GM06990 (cell line): Measurements from ENCODE around the gene TMC5.

ENCODE experiments used
- DNase-seq: peaks from one replicate; pipeline ENCODE4 v3.0.0-alpha.2; 2011; ENCODE audit not compliant: insufficient read length; ENCODE audit errors: extremely low read depth
- H3K27me3 ChIP-seq: replicated peaks from 2 replicates; pipeline ENCODE4 v1.6.0; 2011; ENCODE audit warnings: low read length; ENCODE audit not compliant: control insufficient read depth, insufficient read depth
- H3K36me3 ChIP-seq: 2 replicates; pipeline ENCODE4 v1.5.1; 2011; ENCODE audit warnings: low read length; ENCODE audit not compliant: control insufficient read depth, insufficient read depth
- H3K4me3 ChIP-seq: replicated peaks from 2 replicates; pipeline ENCODE4 v1.5.1; 2011; ENCODE audit warnings: low read depth, mild to moderate bottlenecking, control low read depth, low read length
- TF ChIP-seq, protein P1 (sequence below): IDR thresholded peaks from 2 replicates; pipeline ENCODE4 v1.5.1; 2011; ENCODE audit warnings: low read length, control low read depth, mild to moderate bottlenecking, inconsistent platforms; ENCODE audit not compliant: insufficient read depth, poor library complexity, severe bottlenecking

The TMC5 gene

DNA sequence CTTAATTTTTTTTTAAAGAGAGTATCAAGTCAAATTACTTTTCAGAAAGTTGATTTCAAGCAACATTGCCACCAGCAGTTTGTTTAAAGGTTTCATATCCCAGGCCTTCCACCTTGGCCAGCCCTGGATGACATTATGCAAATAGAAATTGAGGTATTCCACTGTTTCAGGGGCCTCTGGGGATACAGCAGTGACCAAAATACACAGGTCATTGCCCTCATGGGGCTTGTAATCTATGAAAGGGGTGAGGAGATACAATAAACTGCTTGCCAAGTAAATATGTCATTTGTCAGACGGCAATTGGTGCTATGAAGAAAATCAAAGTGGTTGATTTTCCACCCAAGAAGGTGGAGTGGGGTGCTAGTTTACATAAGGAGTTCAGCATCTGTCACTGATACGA is 37.8 kb upstream of the TMC5 start:
- TF ChIP-seq, protein P1, sequence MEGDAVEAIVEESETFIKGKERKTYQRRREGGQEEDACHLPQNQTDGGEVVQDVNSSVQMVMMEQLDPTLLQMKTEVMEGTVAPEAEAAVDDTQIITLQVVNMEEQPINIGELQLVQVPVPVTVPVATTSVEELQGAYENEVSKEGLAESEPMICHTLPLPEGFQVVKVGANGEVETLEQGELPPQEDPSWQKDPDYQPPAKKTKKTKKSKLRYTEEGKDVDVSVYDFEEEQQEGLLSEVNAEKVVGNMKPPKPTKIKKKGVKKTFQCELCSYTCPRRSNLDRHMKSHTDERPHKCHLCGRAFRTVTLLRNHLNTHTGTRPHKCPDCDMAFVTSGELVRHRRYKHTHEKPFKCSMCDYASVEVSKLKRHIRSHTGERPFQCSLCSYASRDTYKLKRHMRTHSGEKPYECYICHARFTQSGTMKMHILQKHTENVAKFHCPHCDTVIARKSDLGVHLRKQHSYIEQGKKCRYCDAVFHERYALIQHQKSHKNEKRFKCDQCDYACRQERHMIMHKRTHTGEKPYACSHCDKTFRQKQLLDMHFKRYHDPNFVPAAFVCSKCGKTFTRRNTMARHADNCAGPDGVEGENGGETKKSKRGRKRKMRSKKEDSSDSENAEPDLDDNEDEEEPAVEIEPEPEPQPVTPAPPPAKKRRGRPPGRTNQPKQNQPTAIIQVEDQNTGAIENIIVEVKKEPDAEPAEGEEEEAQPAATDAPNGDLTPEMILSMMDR: no peak
- no peak for DNase-seq
- Histone ChIP-seq H3K36me3 (no peaks in the 10 kb centered on the region), H3K4me3 (no peak overlapping the region), H3K27me3 (no peaks in the 10 kb centered on the region)

DNA sequence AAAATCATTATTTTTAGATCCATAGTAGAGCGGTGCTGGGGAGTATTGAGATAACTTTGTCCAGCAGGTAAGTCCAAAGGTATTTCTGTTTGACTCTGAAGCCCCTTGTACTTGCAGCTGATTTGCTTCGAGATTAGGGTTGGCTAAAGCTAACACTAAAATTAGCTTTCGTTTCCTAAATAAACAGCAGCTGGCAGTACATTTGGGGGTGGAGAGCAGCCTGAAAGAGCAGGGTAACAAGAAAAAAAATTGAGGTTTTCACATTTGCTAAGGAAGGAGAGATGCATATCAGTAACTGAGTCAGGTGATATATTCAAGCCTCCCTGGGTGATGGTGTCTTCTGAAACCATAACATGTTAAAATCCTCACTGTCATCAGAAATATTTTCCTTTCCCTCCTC is 37.4 kb upstream of the TMC5 start:
- no peaks in the 10 kb centered on the region for H3K27me3 ChIP-seq
- no peak overlapping the region for H3K4me3 ChIP-seq
- H3K36me3 ChIP-seq: no peaks in the 10 kb centered on the region
- DNase-seq: no peak
- TF ChIP-seq, protein P1: no peak

DNA sequence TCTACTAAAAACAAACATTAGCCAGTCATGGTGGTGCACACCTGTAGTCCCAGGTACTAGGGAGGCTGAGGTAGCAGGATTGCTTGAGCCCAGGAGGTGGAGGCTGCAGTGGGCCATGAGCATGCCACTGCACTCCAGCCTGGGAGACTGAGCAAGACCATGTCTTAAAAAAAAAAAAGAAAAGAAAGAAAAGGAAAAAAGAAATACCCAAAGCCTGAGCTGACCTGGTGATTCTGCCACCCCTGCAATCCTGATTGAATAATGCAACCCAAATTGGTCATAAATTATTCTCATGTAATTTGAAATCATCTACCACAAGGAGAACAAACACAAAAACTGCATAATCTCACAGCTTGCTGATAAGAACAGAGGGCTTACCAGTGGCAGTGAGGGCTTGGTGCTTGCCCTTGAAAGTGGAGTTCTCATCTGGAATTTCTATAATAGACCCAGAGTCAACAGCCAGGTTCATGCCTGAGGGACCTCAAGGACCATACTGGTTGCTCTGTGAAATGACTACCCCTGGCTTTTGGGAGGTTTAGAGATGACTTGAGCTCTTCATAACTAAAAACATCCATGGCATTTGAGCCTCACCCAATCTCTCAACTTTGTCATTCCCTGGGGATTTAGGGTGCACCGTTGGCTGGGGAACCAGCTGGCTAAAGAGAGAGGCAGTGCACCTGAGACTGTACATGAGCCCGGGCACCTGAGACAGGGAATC is 35.4 kb upstream of the TMC5 start:
- Histone ChIP-seq H3K36me3 (no peaks in the 10 kb centered on the region), H3K4me3 (no peak overlapping the region), H3K27me3 (no peaks in the 10 kb centered on the region)
- TF ChIP-seq, protein P1: no peak
- no peak for DNase-seq

DNA sequence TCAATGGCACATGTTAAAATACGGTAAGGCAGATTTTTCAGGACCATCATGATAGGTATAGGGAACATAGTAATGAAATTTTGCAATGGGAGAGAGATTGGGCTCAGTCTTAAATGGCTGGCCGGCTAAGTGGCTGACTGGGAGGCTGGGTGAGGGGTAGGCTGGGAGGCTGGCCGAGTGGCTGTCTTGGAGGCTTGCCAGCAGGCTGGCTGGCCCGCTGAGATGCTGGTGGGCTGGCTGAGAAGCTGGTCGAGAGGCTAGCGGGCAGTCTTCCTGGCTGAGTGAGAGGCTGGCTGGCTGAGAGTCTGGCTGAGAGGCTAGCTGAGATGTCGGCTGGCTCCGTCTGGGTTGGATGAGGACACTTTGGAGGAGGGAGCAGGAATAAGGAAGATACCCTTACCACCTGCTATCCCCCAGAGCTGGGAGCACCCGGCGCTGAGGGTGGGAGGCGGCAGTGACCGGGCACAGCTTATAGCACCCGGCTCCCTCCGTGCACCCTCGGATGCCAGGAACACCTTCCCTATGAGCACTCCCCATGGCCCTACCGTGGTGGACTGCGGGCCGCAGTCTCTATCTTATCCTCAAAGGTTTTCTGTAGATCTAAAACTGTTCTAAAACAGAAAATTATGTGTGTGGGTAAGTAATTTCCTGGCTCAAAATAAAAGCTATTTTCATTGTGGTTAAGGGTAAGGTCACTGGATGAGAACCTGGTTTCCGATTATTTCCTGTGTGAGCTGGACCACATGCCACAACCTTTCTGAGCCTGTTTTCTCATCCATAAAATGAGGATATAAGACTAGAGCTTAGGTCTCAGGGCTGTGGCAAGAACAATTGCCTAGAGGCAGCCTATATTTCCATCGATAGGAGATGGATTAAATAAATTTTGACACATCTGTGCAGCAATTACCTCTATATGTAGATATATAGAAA is 34.5 kb upstream of the TMC5 start:
- H3K36me3 ChIP-seq: no peaks in the 10 kb centered on the region
- DNase-seq: no peak
- H3K27me3 ChIP-seq: no peaks in the 10 kb centered on the region
- no peak overlapping the region for H3K4me3 ChIP-seq
- TF ChIP-seq, protein P1: no peak

DNA sequence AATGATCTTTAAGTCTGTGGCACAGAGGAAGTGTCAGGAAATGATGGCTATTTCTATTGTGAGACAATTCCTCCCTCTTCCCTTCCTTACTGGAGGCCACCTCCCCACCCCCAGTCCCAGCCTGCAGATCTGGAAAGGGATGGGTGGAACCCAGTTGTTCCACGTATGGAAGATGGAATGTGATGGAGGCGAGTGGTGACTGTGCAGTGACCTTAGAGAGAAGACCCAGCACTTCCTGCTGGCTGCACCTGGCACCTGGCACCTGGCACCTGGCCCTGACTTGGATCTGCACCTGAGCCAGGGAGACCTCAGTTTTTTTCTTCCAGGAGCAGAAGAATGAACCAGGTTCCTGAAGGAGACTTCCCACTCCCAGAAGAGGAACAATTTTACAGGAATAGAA is 33.0 kb upstream of the TMC5 start:
- no peaks in the 10 kb centered on the region for H3K27me3 ChIP-seq
- no peak for DNase-seq
- H3K4me3 ChIP-seq: no peak overlapping the region

More for the DNA sequence above, 33.0 kb upstream of the TMC5 start:
- TF ChIP-seq, protein P1: no peak
- no peaks in the 10 kb centered on the region for H3K36me3 ChIP-seq
